K562 (cell line): ENCODE measurements around the gene MPZL3. TPM values are rescaled to one million over a fixed set of nuclear protein-coding genes. Genes with fewer than 3 reads are reported as not detected.

Experiments used
- ATAC-seq: fragments of 200-7000 bp; cut with Tn5 transposase; 3 replicates; pipeline ENCODE4 v1.9.1; 2020; ENCODE audit warnings: moderate library complexity
- BruUV-seq: library from RNA; stranded (reverse); fragments of 400-500 nt; replicated peaks from 2 replicates; lab custom pipeline; 2021; lab: Mats Ljungman, UMichigan
- CTCF ChIA-PET: fragments of 300-600 bp; formaldehyde crosslinking; extraction: SDS; loops from one replicate; lab custom pipeline; 2021; ENCODE audit warnings: low intra/inter-chr PET ratio; lab: Yijun Ruan, JAX
- POLR2A ChIA-PET: fragments of 300-600, 350-650 bp; sonication (Branson Sonifier 250); formaldehyde crosslinking; extraction: SDS; loops from one replicate; lab custom pipeline; 2021; ENCODE audit warnings: antibody characterized with exemption, inconsistent platforms; lab: Yijun Ruan, JAX
- DNase-seq, 4 experiments: peaks; one replicate each; pipeline versions ENCODE4 v3.0.0 to v3.0.0-alpha.2; 2011 to 2018; ENCODE audit warnings: low spot score in 3 of 4, mixed read lengths in 3 of 4; ENCODE audit errors: extremely low read depth in 1 of 4
- FAIRE-seq: peaks from 2 replicates; lab custom pipeline; 2011; peaks lifted over from hg19 to GRCh38; lab: Jason Lieb, UNC
- H2AFZ ChIP-seq: 2 replicates; pipeline ENCODE4 v1.6.0; 2011; ENCODE audit warnings: low read depth, low read length, control low read depth, inconsistent platforms
- H3K27ac ChIP-seq: fragments of 200-600 bp; 3 replicates; pipeline ENCODE4 v1.8.0; 2011; ENCODE audit warnings: low read depth, mild to moderate bottlenecking, control low read depth, inconsistent platforms, low read length, moderate library complexity, mixed read lengths; ENCODE audit errors: extremely low read depth
- H3K27me3 ChIP-seq, 2 experiments: fragments of 300-600 bp in 1 of 2; 2 replicates in 1 of 2; 3 replicates in 1 of 2; pipeline versions ENCODE4 v1.6.0 to v1.8.0; 2011; ENCODE audit warnings: inconsistent platforms in 2 of 2, low read length in 2 of 2, mild to moderate bottlenecking in 1 of 2, mixed read lengths in 1 of 2, moderate library complexity in 1 of 2; ENCODE audit not compliant: control insufficient read depth in 2 of 2, insufficient read depth in 2 of 2
- H3K36me3 ChIP-seq: fragments of 300-600 bp; 3 replicates; pipeline ENCODE4 v1.8.0; 2011; ENCODE audit warnings: mild to moderate bottlenecking, low read length, inconsistent platforms; ENCODE audit not compliant: control insufficient read depth, insufficient read depth
- H3K4me1 ChIP-seq, 2 experiments: fragments of 200-600 bp in 1 of 2; replicated peaks in 1 of 2; 2 replicates in 1 of 2; 3 replicates in 1 of 2; pipeline versions ENCODE4 v1.5.1 to v1.8.0; 2011; ENCODE audit warnings: inconsistent platforms in 2 of 2, low read length in 2 of 2, mild to moderate bottlenecking in 1 of 2, mixed read lengths in 1 of 2, moderate library complexity in 1 of 2; ENCODE audit not compliant: control insufficient read depth in 2 of 2, insufficient read depth in 2 of 2
- H3K4me2 ChIP-seq: 2 replicates; pipeline ENCODE4 v1.6.1; 2011; ENCODE audit warnings: low read length, control low read depth, inconsistent platforms, mixed read lengths; ENCODE audit not compliant: insufficient read depth
- H3K4me3 ChIP-seq: fragments of 200-600 bp; sonication (generic), shearing (Covaris generic); 2 replicates; pipeline ENCODE4 v1.5.1; 2016; ENCODE audit warnings: control low read depth, inconsistent platforms
- H3K79me2 ChIP-seq: fragments of 200-600 bp; 3 replicates; pipeline ENCODE4 v1.8.0; 2011; ENCODE audit warnings: low read length, inconsistent platforms; ENCODE audit not compliant: control insufficient read depth, insufficient read depth
- H3K9ac ChIP-seq, 2 experiments: 2 replicates each; pipeline versions ENCODE4 v1.6.0 to v1.6.1; 2011; ENCODE audit warnings: low read depth in 2 of 2, low read length in 2 of 2, control low read depth in 1 of 2, inconsistent platforms in 1 of 2, mild to moderate bottlenecking in 1 of 2, mixed read lengths in 1 of 2; ENCODE audit not compliant: insufficient read depth in 1 of 2
- H3K9me1 ChIP-seq: one replicate; pipeline ENCODE4 v1.6.0; 2011; ENCODE audit warnings: inconsistent platforms, mild to moderate bottlenecking, low read length, moderate library complexity; ENCODE audit not compliant: control insufficient read depth, insufficient read depth
- H3K9me3 ChIP-seq: replicated peaks from 2 replicates; pipeline ENCODE4 v1.5.1; 2011; ENCODE audit warnings: low read depth, low read length, inconsistent platforms; ENCODE audit not compliant: control insufficient read depth, insufficient read depth
- H4K20me1 ChIP-seq: replicated peaks from 2 replicates; pipeline ENCODE4 v1.6.1; 2011; ENCODE audit warnings: low read length, inconsistent platforms, mixed read lengths; ENCODE audit not compliant: control insufficient read depth, insufficient read depth
- CBX5 ChIP-seq: IDR thresholded peaks from 2 replicates; pipeline ENCODE4 v1.6.1; 2014; ENCODE audit warnings: low read depth, borderline replicate concordance
- HDAC2 ChIP-seq: fragments of 450-650 bp; IDR thresholded peaks from 2 replicates; pipeline ENCODE4 v1.6.1; 2016; ENCODE audit warnings: mild to moderate bottlenecking
- IRF9 ChIP-seq: fragments of 450-650 bp; IDR thresholded peaks from 2 replicates; pipeline ENCODE4 v1.6.1; 2016; ENCODE audit warnings: missing biosample characterization, missing genetic modification characterization
- PCBP1 ChIP-seq: fragments of 200-400 bp; formaldehyde crosslinking; IDR thresholded peaks from 2 replicates; pipeline ENCODE4 v1.6.1; 2018; ENCODE audit warnings: mild to moderate bottlenecking, low read depth, low read length; ENCODE audit not compliant: poor library complexity, severe bottlenecking
- POU5F1 ChIP-seq: fragments of 150-350 bp; IDR thresholded peaks from 2 replicates; pipeline ENCODE4 v1.6.1; 2014; ENCODE audit warnings: borderline replicate concordance, low read length, low read depth, mild to moderate bottlenecking; ENCODE audit not compliant: partially characterized antibody
- RB1 ChIP-seq: fragments of 450-650 bp; IDR thresholded peaks from 2 replicates; pipeline ENCODE4 v1.6.1; 2017; ENCODE audit warnings: low read depth, mild to moderate bottlenecking
- RFX7 ChIP-seq: fragments of 250-450 bp; sonication (Bioruptor Pico); IDR thresholded peaks from 2 replicates; pipeline ENCODE4 v1.5.1; 2021; ENCODE audit warnings: mild to moderate bottlenecking
- RHOXF2B ChIP-seq: fragments of 250-450 bp; sonication (Bioruptor Pico); conservative IDR thresholded peaks from 2 replicates; pipeline ENCODE4 v1.5.1; 2021
- SMAD2 ChIP-seq: fragments of 150-350 bp; IDR thresholded peaks from 2 replicates; pipeline ENCODE4 v1.6.1; 2014; ENCODE audit warnings: low read depth, mild to moderate bottlenecking, low read length
- ZBTB33 ChIP-seq: sonication (generic); formaldehyde crosslinking; IDR thresholded peaks from 2 replicates; pipeline ENCODE4 v1.8.1; 2023; ENCODE audit warnings: mild to moderate bottlenecking, missing genetic modification reagents
- ZNF224 ChIP-seq: sonication (generic); formaldehyde crosslinking; IDR thresholded peaks from 2 replicates; pipeline ENCODE4 v1.8.0; 2022; ENCODE audit warnings: mild to moderate bottlenecking, missing genetic modification reagents
- ZNF551 ChIP-seq: fragments of 250-450 bp; sonication (Bioruptor Pico); IDR thresholded peaks from 2 replicates; pipeline ENCODE4 v1.5.0; 2021; ENCODE audit warnings: mild to moderate bottlenecking, moderate library complexity
- WGBS: fragments of 100-300 bp; shearing (Covaris generic); methylation state at CpG from one replicate; pipeline ENCODE4 v1.1.6; 2016; ENCODE audit warnings: low coverage, mixed read lengths; ENCODE audit not compliant: insufficient coverage; ENCODE audit errors: missing lambda C conversion rate; 5-methylcytosine and 5-hydroxymethylcytosine counted together
- in situ Hi-C: fragments of 300-500 bp; cut with MboI; formaldehyde crosslinking; loops from 4 replicates; pipeline ENCODE4 v1.15.0; 2018; ENCODE audit warnings: inconsistent platforms, mixed read lengths
- intact Hi-C: fragments of 100-400 bp; cut with micrococcal nuclease; formaldehyde crosslinking; loops from 2 replicates; pipeline ENCODE4 v1.14.2; 2022
- polyA plus RNA-seq, 8 experiments: library from polyadenylated mRNA; depleted of rRNA in 4 of 8; stranded (reverse) in 5 of 8; unstranded in 3 of 8; fragments of >200 nt; fragmentation: Nextera tagmentation in 2 of 8; fragmentation: Illumina TruSeq in 1 of 8; extraction: Ambion mirVana in 2 of 8; extraction: Trizol in 1 of 8; gene quantifications; 2 replicates each; pipeline versions ENCODE4 v1.2.1 to v1.2.3, GENCODE V29; 2011 to 2014; ENCODE audit warnings: inconsistent platforms in 1 of 8, missing spikeins in 1 of 8
- total RNA-seq, 7 experiments: library from RNA; depleted of rRNA in 6 of 7; stranded (reverse); fragments of >200 nt in 6 of 7; fragmentation: Illumina TruSeq in 2 of 7; extraction: Trizol in 2 of 7; gene quantifications; 2 replicates each; pipeline versions ENCODE4 v1.2.1 to v1.2.3, GENCODE V29; 2011 to 2021; ENCODE audit warnings: low replicate concordance in 1 of 7
- TF ChIP-seq, protein P1 (sequence below): fragments of 450-650 bp; formaldehyde crosslinking; IDR thresholded peaks from 2 replicates; pipeline ENCODE4 v1.4.0; 2020; ENCODE audit warnings: mild to moderate bottlenecking, mixed read lengths
- TF ChIP-seq, protein P2 (sequence below): fragments of 450-650 bp; IDR thresholded peaks from 2 replicates; pipeline ENCODE4 v1.6.1; 2017; ENCODE audit warnings: mild to moderate bottlenecking, moderate library complexity
- TF ChIP-seq, protein P3 (sequence below): fragments of 450-650 bp; IDR thresholded peaks from 2 replicates; pipeline ENCODE4 v1.6.1; 2014; ENCODE audit warnings: low read depth, mild to moderate bottlenecking, moderate library complexity, borderline replicate concordance

MPZL3 gene
- total and polyA plus RNA-seq, 9 of the 15 experiments (the other 6 are each of a cell fraction or from before 2014, with no cell fraction given) = 0.97 to 2.9 (median 1.6) TPM

DNA sequence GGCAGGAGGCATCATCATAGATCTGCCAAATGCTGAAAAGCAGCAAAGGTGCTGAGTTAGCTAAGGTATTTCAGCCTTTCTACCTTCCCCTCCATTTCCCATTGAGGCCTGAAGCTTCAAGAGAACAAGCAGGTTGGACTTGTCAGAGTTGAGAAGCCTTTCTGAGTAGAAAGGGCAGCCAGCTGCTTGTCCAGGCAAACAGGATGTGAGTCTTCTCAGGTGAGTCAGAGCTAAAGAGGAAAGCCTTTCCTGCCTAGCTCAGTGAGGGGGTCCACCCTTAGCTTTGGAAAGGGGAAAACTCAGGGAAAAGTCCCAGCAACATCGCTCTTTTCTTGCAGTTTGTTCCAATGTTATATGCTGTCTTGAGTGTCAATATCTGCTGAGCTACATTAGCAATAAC is 25.1 kb upstream of the MPZL3 start (continued):
- TF ChIP-seq, protein P1, sequence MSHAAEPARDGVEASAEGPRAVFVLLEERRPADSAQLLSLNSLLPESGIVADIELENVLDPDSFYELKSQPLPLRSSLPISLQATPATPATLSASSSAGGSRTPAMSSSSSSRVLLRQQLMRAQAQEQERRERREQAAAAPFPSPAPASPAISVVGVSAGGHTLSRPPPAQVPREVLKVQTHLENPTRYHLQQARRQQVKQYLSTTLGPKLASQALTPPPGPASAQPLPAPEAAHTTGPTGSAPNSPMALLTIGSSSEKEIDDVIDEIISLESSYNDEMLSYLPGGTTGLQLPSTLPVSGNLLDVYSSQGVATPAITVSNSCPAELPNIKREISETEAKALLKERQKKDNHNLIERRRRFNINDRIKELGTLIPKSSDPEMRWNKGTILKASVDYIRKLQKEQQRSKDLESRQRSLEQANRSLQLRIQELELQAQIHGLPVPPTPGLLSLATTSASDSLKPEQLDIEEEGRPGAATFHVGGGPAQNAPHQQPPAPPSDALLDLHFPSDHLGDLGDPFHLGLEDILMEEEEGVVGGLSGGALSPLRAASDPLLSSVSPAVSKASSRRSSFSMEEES (CRISPR knock-in tag) = no peak

DNA sequence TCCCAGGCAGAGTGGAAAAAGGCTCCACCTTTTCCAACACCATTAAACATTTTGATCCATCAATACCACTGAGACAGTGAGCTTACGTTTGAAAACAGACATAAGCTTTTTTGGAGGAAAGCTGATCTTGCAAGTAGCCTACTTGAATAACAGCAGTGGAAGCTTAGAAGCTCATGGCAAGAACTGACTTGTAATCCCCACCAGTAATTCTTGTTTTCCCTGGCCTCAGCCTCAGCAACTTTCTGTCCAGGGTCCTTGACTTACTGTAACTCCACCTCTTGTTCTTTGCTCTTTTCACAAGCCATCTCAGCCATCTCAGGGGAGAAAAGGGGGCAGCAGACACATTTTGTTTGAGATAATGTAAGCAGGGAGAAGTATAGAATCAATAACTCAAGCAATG is 24.3 kb upstream of the MPZL3 start:
- Histone ChIP-seq H2AFZ (no peak overlapping the region), H3K36me3 (no peaks in the 10 kb centered on the region), H4K20me1 (no peaks in the 10 kb centered on the region), H3K4me3 (no peak overlapping the region), H3K4me1 (no peaks in the 10 kb centered on the region), H3K9me3 (no peaks in the 10 kb centered on the region), H3K79me2 (no peaks in the 10 kb centered on the region), H3K4me2 (no peak overlapping the region), H3K9ac (no peak overlapping the region), H3K27ac (no peak overlapping the region), H3K27me3 (peaks cover 7 to 13% of the 10 kb centered on the region in 2 experiments; a peak in 4 of 5 replicates), H3K9me1 (no peaks in the 10 kb centered on the region)
- BruUV-seq = no TSS peak
- ATAC-seq (no peak), FAIRE-seq (no peak), DNase-seq (peak in 1 of 4 experiments; percentile 2)
- intact Hi-C loops = no loop called here
- POLR2A ChIA-PET = no interaction called here
- in situ Hi-C loops = no loop called here
- 0% methylated on average over 1 of the region's 1 CpG for WGBS
- CTCF ChIA-PET = no interaction called here
- TF ChIP-seq SMAD2 = no peak
- no peak for TF ChIP-seq PCBP1
- TF ChIP-seq CBX5 = no peak
- no peak for TF ChIP-seq IRF9 (tag)
- no peak for TF ChIP-seq HDAC2
- no peak for TF ChIP-seq RHOXF2B (CRISPR knock-in tag)
- no peak for TF ChIP-seq RB1
- no peak for TF ChIP-seq POU5F1
- no peak for TF ChIP-seq ZNF551 (CRISPR knock-in tag)
- no peak for TF ChIP-seq RFX7 (CRISPR knock-in tag)
- TF ChIP-seq, protein P2, sequence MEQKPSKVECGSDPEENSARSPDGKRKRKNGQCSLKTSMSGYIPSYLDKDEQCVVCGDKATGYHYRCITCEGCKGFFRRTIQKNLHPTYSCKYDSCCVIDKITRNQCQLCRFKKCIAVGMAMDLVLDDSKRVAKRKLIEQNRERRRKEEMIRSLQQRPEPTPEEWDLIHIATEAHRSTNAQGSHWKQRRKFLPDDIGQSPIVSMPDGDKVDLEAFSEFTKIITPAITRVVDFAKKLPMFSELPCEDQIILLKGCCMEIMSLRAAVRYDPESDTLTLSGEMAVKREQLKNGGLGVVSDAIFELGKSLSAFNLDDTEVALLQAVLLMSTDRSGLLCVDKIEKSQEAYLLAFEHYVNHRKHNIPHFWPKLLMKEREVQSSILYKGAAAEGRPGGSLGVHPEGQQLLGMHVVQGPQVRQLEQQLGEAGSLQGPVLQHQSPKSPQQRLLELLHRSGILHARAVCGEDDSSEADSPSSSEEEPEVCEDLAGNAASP = no peak
- TF ChIP-seq ZBTB33 (CRISPR knock-in tag) = no peak
- no peak for TF ChIP-seq ZNF224 (CRISPR knock-in tag)
- TF ChIP-seq, protein P3, sequence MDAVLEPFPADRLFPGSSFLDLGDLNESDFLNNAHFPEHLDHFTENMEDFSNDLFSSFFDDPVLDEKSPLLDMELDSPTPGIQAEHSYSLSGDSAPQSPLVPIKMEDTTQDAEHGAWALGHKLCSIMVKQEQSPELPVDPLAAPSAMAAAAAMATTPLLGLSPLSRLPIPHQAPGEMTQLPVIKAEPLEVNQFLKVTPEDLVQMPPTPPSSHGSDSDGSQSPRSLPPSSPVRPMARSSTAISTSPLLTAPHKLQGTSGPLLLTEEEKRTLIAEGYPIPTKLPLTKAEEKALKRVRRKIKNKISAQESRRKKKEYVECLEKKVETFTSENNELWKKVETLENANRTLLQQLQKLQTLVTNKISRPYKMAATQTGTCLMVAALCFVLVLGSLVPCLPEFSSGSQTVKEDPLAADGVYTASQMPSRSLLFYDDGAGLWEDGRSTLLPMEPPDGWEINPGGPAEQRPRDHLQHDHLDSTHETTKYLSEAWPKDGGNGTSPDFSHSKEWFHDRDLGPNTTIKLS = no peak
